OCI-LY1 (cell line): ENCODE results near the gene PGC.

Experiments
- EZH2 ChIP-seq: fragments of 200-600 bp; sonication (generic), shearing (Covaris generic); IDR thresholded peaks from 2 replicates; pipeline ENCODE4 v1.8.0; 2017; ENCODE audit warnings: borderline replicate concordance, mixed run types, mild to moderate bottlenecking, antibody characterized with exemption, low read length, moderate library complexity, mixed read lengths
- TF ChIP-seq, protein P1 (sequence below): fragments of 200-600 bp; sonication (generic), shearing (Covaris generic); IDR thresholded peaks from 2 replicates; pipeline ENCODE4 v1.5.1; 2017; ENCODE audit warnings: mild to moderate bottlenecking, antibody characterized with exemption, low read length, moderate library complexity, mixed read lengths

DNA sequence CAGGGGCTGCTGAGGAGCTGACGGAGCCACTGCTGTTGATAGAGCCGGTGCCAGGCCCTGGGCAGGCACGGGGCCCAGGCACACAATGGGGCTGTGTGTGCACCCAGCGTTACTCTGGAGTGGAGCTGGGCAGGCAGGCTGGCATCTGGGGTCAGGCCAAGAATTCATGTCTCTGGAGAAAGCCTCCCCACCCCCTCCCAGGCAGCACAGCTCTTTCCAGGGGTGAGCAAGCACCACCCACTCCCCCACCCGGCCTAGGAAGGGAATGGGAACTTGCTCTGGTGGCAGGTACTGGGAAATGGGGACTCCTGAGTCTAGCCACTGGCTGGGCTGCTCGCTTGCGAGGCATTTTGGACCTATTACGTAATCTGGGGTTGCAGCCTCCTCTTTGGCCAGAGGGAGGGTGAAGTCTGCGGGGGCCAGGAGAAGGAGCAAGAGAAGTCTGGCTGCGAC is 34.5 kb downstream of the PGC start:
- TF ChIP-seq, protein P1, sequence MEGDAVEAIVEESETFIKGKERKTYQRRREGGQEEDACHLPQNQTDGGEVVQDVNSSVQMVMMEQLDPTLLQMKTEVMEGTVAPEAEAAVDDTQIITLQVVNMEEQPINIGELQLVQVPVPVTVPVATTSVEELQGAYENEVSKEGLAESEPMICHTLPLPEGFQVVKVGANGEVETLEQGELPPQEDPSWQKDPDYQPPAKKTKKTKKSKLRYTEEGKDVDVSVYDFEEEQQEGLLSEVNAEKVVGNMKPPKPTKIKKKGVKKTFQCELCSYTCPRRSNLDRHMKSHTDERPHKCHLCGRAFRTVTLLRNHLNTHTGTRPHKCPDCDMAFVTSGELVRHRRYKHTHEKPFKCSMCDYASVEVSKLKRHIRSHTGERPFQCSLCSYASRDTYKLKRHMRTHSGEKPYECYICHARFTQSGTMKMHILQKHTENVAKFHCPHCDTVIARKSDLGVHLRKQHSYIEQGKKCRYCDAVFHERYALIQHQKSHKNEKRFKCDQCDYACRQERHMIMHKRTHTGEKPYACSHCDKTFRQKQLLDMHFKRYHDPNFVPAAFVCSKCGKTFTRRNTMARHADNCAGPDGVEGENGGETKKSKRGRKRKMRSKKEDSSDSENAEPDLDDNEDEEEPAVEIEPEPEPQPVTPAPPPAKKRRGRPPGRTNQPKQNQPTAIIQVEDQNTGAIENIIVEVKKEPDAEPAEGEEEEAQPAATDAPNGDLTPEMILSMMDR: no peak
- no peak for TF ChIP-seq EZH2
